K562 (cell line): ENCODE data around the gene COPS6. TPM values are rescaled to one million over a fixed set of nuclear protein-coding genes. Genes with fewer than 3 reads are reported as not detected.

ENCODE experiments used
- ARNT ChIP-seq, 2 experiments: fragments of 450-650 bp; IDR thresholded peaks; 2 replicates each; pipeline ENCODE4 v1.6.1; 2016; ENCODE audit warnings: mild to moderate bottlenecking in 1 of 2
- BCOR ChIP-seq: fragments of 450-650 bp; IDR thresholded peaks from 2 replicates; pipeline ENCODE4 v1.6.1; 2016
- CGGBP1 ChIP-seq: fragments of 250-450 bp; sonication (Bioruptor Pico); IDR thresholded peaks from 2 replicates; pipeline ENCODE4 v1.9.0; 2021; ENCODE audit warnings: mild to moderate bottlenecking
- DPF2 ChIP-seq: fragments of 450-650 bp; IDR thresholded peaks from 2 replicates; pipeline ENCODE4 v1.6.1; 2016
- E2F5 ChIP-seq: sonication (generic); formaldehyde crosslinking; IDR thresholded peaks from 2 replicates; pipeline ENCODE4 v1.8.0; 2022; ENCODE audit warnings: mild to moderate bottlenecking, missing genetic modification reagents
- EGR1 ChIP-seq: fragments of 450-650 bp; conservative IDR thresholded peaks from 2 replicates; pipeline ENCODE4 v1.6.1; 2017; ENCODE audit warnings: mild to moderate bottlenecking
- HDAC3 ChIP-seq: fragments of 450-650 bp; IDR thresholded peaks from 2 replicates; pipeline ENCODE4 v1.6.1; 2018; ENCODE audit warnings: borderline replicate concordance, mild to moderate bottlenecking, moderate library complexity; ENCODE audit not compliant: partially characterized antibody
- HINFP ChIP-seq: fragments of 450-650 bp; conservative IDR thresholded peaks from 2 replicates; pipeline ENCODE4 v1.6.1; 2016; ENCODE audit warnings: missing genetic modification characterization, low read depth, mild to moderate bottlenecking, control low read depth, missing compliant biosample characterization
- MYBL2 ChIP-seq, 2 experiments: fragments of 450-650 bp in 1 of 2; sonication (generic) in 1 of 2; formaldehyde crosslinking in 1 of 2; IDR thresholded peaks; 2 replicates each; pipeline versions ENCODE4 v1.6.1 to v1.8.1; 2017 to 2022; ENCODE audit warnings: borderline replicate concordance in 1 of 2, inconsistent platforms in 1 of 2, low read depth in 1 of 2, mild to moderate bottlenecking in 1 of 2, missing genetic modification reagents in 1 of 2, moderate library complexity in 1 of 2
- NCOA1 ChIP-seq: fragments of 450-650 bp; IDR thresholded peaks from 2 replicates; pipeline ENCODE4 v1.6.1; 2016; ENCODE audit warnings: low read depth
- NFXL1 ChIP-seq: fragments of 450-650 bp; formaldehyde crosslinking; IDR thresholded peaks from 2 replicates; pipeline ENCODE4 v1.4.0; 2021; ENCODE audit warnings: mild to moderate bottlenecking
- RAD21 ChIP-seq, 2 experiments: fragments of 250-450 bp in 1 of 2; fragments of 450-650 bp in 1 of 2; sonication (Bioruptor Pico) in 1 of 2; formaldehyde crosslinking in 1 of 2; IDR thresholded peaks in 1 of 2; conservative IDR thresholded peaks in 1 of 2; 2 replicates each; pipeline versions ENCODE4 v1.4.0 to v1.8.0; 2020 to 2022; ENCODE audit warnings: mild to moderate bottlenecking in 2 of 2, moderate library complexity in 1 of 2
- RBFOX2 ChIP-seq: fragments of 200-400 bp; formaldehyde crosslinking; IDR thresholded peaks from 2 replicates; pipeline ENCODE4 v1.6.1; 2017; ENCODE audit warnings: low read depth, mild to moderate bottlenecking, low read length, moderate library complexity
- RNF2 ChIP-seq: sonication (generic); IDR thresholded peaks from 2 replicates; pipeline ENCODE4 v1.6.1; 2016
- RNF219 ChIP-seq: fragments of 250-450 bp; sonication (Bioruptor Pico); IDR thresholded peaks from 2 replicates; pipeline ENCODE4 v1.5.0; 2022; ENCODE audit warnings: mild to moderate bottlenecking
- SMAD1 ChIP-seq: fragments of 150-350 bp; IDR thresholded peaks from 2 replicates; pipeline ENCODE4 v1.6.1; 2014; ENCODE audit warnings: low read length, low read depth; ENCODE audit not compliant: partially characterized antibody
- XRCC3 ChIP-seq: fragments of 450-650 bp; IDR thresholded peaks from 2 replicates; pipeline ENCODE4 v1.6.1; 2017; ENCODE audit warnings: mild to moderate bottlenecking, moderate library complexity
- ZBTB33 ChIP-seq: sonication (generic); formaldehyde crosslinking; IDR thresholded peaks from 2 replicates; pipeline ENCODE4 v1.8.1; 2023; ENCODE audit warnings: mild to moderate bottlenecking, missing genetic modification reagents
- ZNF232 ChIP-seq: sonication (generic); formaldehyde crosslinking; IDR thresholded peaks from 2 replicates; pipeline ENCODE4 v1.8.0; 2022; ENCODE audit warnings: mild to moderate bottlenecking, missing genetic modification reagents
- ZNF589 ChIP-seq: fragments of 200-800 bp; sonication (Bioruptor generic); IDR thresholded peaks from 2 replicates; pipeline ENCODE4 v1.6.1; 2016; ENCODE audit warnings: low read depth, missing genetic modification characterization, missing compliant biosample characterization
- ZNF75A ChIP-seq: fragments of 450-650 bp; formaldehyde crosslinking; IDR thresholded peaks from 2 replicates; pipeline ENCODE4 v1.4.0; 2020; ENCODE audit warnings: mild to moderate bottlenecking
- polyA plus RNA-seq, 8 experiments: library from polyadenylated mRNA; depleted of rRNA in 4 of 8; stranded (reverse) in 5 of 8; unstranded in 3 of 8; fragments of >200 nt; fragmentation: Nextera tagmentation in 2 of 8; fragmentation: Illumina TruSeq in 1 of 8; extraction: Ambion mirVana in 2 of 8; extraction: Trizol in 1 of 8; gene quantifications; 2 replicates each; pipeline versions ENCODE4 v1.2.1 to v1.2.3, GENCODE V29; 2011 to 2014; ENCODE audit warnings: inconsistent platforms in 1 of 8, missing spikeins in 1 of 8
- total RNA-seq, 7 experiments: library from RNA; depleted of rRNA in 6 of 7; stranded (reverse); fragments of >200 nt in 6 of 7; fragmentation: Illumina TruSeq in 2 of 7; extraction: Trizol in 2 of 7; gene quantifications; 2 replicates each; pipeline versions ENCODE4 v1.2.1 to v1.2.3, GENCODE V29; 2011 to 2021; ENCODE audit warnings: low replicate concordance in 1 of 7

COPS6 gene
- total and polyA plus RNA-seq, 9 of the 15 experiments (the other 6 are each of a cell fraction or from before 2014, with no cell fraction given), result 63.0 to 331 (median 168) TPM

- no peak for TF ChIP-seq CGGBP1
- TF ChIP-seq ARNT (IDR thresholded peaks at IDR 0.05), result peak in 1 of 2 experiments; percentile 75; a peak in 2 of 4 replicates
- peak; percentile 56 for TF ChIP-seq DPF2
- no peak for TF ChIP-seq RNF219 (CRISPR knock-in tag)
- TF ChIP-seq BCOR, result peak; percentile 71
- TF ChIP-seq XRCC3, result no peak
- TF ChIP-seq RBFOX2, result peak; percentile 64
- 0 out of 2 replicates have a peak, but pooled peaks have one; percentile 15 for TF ChIP-seq NFXL1 (CRISPR knock-in tag)
- TF ChIP-seq RNF2, result no peak
- TF ChIP-seq ZBTB33 (CRISPR knock-in tag), result peak; percentile 32; the same call in 1 of the 2 replicates
- TF ChIP-seq EGR1, result no peak
- peak; percentile 92 to 95 for TF ChIP-seq RAD21 (CRISPR knock-in tag; conservative IDR thresholded peaks at IDR 0.05 in 1 of 2, IDR thresholded peaks at IDR 0.05 in 1 of 2)
- TF ChIP-seq E2F5, result no peak
- peak; percentile 34; the same call in 1 of the 2 replicates for TF ChIP-seq NCOA1
- no peak for TF ChIP-seq MYBL2 (IDR thresholded peaks at IDR 0.05; ENCODE audit: low read depth)
- no peak for TF ChIP-seq MYBL2 (CRISPR knock-in tag; IDR thresholded peaks at IDR 0.05; ENCODE audit: borderline replicate concordance)
- no peak for TF ChIP-seq ZNF589 (CRISPR knock-in tag)
- TF ChIP-seq HDAC3, result no peak
- TF ChIP-seq ZNF232 (CRISPR knock-in tag), result no peak
- 0 out of 2 replicates have a peak, but pooled peaks have one; percentile 32 for TF ChIP-seq HINFP
- TF ChIP-seq SMAD1, result no peak
- TF ChIP-seq ZNF75A, result 0 out of 2 replicates have a peak, but pooled peaks have one; percentile 33
Observed at GRCh38 chr7:100130608-100131453, 42.1 kb downstream of the COPS6 start (continued).
